ENCODE results near the gene CAPN15.

CAPN15 gene

DNA sequence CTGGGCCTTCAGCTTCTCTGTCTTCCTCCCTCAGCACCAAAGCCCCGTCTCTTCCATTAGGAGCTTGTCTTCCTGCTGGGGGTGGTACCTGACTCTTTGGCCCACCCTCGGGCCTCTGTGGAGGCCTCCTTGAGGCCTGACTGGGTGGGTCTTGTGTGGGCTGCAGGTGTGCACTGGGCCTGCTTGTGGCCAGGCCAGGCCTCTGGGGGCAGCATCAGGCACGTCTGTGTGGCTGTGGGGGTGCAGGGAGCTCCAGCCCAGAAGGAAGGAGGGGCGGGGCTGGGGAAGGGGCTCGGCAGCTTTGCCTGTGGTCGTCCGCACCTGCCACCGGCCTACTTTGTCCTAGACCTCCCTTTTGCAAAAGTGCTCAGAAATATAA lies 49.3 kb downstream of the CAPN15 start:
- H3K9me3 ChIP-seq (replicated peaks in 1 of 11) = no peaks in the 10 kb centered on the region
- no peak for TF ChIP-seq Cebpa-rat (IDR thresholded peaks at IDR 0.05)
- H3K4me1 ChIP-seq = peaks cover 19 to 67% (median 48%) of the 10 kb centered on the region in 10 experiments
- H3K4me3 ChIP-seq = peak overlapping the region in 2 of 10 experiments; percentile 2 to 3; a peak in 2 of 20 replicates
- peak overlapping the region in 10 of 11 experiments; percentile 37 to 75 (median 56); a peak in 14 of 22 replicates for H3K9ac ChIP-seq
- H3K4me2 ChIP-seq = peak overlapping the region; percentile 47 to 90 (median 66)
- peak overlapping the region in 3 of 11 experiments; percentile 46 to 53 (median 52); a peak in 5 of 22 replicates for H3K27ac ChIP-seq
- H3K36me3 ChIP-seq = peaks cover 12 to 60% (median 28%) of the 10 kb centered on the region in 11 experiments
- H4K20me1 ChIP-seq = peaks cover 0 to 71% (median 49%) of the 10 kb centered on the region in 11 experiments; a peak in 18 of 22 replicates
- no peaks in the 10 kb centered on the region for H3K27me3 ChIP-seq

DNA sequence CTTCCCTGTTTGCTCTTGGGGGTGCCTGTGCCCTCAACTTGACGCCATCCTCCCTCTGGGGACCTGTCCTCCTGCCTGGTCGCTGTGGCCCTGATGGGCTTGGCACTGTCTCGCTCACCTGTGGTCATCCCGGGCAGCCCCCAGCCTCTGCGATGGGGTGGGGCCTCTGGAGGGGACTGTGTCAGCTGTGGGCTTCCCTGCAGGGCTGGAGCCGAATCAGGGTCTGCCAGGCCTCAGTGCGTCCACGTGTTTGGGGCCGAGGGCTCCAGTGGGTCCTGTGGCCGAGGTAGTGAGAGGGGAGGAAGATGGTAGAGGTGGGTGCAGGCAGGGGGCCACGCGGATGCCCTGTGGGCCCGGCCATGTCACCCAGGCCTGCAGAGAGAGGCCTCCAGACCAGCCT lies 50.3 kb downstream of the CAPN15 start:
- Histone ChIP-seq H3K9me3 (replicated peaks in 1 of 11) (no peaks in the 10 kb centered on the region), H3K9ac (peak overlapping the region in 4 of 11 experiments; percentile 3 to 56 (median 47); a peak in 9 of 22 replicates), H3K4me3 (no peak overlapping the region), H3K36me3 (peaks cover 9 to 50% (median 25%) of the 10 kb centered on the region in 11 experiments; a peak in 21 of 22 replicates), H3K4me2 (peak overlapping the region in 8 of 11 experiments; percentile 26 to 89 (median 52); a peak in 11 of 22 replicates), H3K4me1 (peaks cover 19 to 62% (median 53%) of the 10 kb centered on the region in 10 experiments), H3K27me3 (no peaks in the 10 kb centered on the region), H4K20me1 (peaks cover 0 to 65% (median 40%) of the 10 kb centered on the region in 11 experiments; a peak in 17 of 22 replicates), H3K27ac (peak overlapping the region in 1 of 11 experiments; percentile 9; a peak in 1 of 22 replicates)
- no peak for TF ChIP-seq Cebpa-rat (IDR thresholded peaks at IDR 0.05)

DNA sequence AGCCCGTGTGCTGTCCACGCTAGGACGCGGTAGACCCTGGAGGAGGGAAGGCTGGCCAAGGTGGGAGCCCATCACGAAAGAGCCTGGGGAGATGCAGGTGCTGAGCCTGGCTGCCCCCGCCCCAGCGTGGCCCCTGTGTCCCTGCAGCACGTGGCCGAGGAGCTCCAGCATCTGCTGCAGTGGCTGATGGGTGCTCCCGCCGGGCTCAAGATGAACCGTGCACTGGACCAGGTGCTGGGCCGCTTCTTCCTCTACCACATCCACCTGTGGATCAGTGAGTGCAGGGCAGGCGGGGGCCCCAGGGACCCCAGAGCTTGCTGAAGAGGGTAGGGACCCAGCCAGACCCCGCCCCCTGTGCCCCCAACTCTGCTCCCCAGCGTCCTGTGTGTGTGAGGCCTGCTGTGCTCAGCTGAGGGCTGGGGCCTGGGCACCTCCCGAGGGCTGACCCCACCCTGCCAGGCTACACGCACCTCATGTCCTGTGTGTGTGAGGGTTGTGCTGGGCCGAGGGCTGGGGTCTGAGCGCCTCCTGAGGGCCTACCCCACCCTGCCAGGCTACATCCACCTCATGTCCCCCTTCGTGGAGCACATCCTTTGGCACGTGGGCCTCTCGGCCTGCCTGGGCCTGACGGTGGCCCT lies 50.8 kb downstream of the CAPN15 start:
- H3K27ac ChIP-seq = no peak overlapping the region
- peaks cover 9 to 44% (median 25%) of the 10 kb centered on the region in 11 experiments; a peak in 21 of 22 replicates for H3K36me3 ChIP-seq
- H3K4me3 ChIP-seq = no peak overlapping the region
- H4K20me1 ChIP-seq = peaks cover 0 to 65% (median 35%) of the 10 kb centered on the region in 11 experiments; a peak in 17 of 22 replicates
- H3K4me1 ChIP-seq = peaks cover 22 to 63% (median 57%) of the 10 kb centered on the region in 10 experiments
- H3K27me3 ChIP-seq = no peaks in the 10 kb centered on the region
- H3K9ac ChIP-seq = peak overlapping the region in 5 of 11 experiments; percentile 3 to 56 (median 45); a peak in 7 of 22 replicates
- peak overlapping the region in 9 of 11 experiments; percentile 26 to 89 (median 48); a peak in 13 of 22 replicates for H3K4me2 ChIP-seq
- no peak for TF ChIP-seq Cebpa-rat (IDR thresholded peaks at IDR 0.05)
- H3K9me3 ChIP-seq (replicated peaks in 1 of 11) = no peaks in the 10 kb centered on the region

DNA sequence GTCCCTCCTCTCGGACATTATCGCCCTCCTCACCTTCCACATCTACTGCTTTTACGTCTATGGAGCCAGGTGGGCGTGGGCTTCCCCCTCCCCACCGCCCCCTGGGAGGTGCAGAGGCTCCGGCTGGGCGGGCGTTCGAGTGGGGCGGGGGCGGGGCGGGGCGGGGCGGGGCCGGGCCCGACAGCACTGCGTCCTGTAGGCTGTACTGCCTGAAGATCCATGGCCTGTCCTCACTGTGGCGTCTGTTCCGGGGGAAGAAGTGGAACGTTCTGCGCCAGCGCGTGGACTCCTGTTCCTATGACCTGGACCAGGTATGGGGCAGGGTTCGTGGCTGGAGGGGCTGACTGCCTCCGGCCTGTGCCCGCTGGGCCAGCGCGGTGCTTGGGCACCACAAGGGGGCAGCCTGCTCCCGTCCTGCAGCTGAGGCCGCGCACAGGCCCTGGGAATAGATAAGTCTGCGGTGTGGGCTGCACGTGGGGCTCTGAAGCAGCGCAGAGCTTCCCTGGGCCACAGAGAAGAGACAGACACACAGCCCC lies 51.4 kb downstream of the CAPN15 start:
- Histone ChIP-seq H4K20me1 (peaks cover 0 to 65% (median 37%) of the 10 kb centered on the region in 11 experiments; a peak in 16 of 22 replicates), H3K4me1 (peaks cover 28 to 69% (median 62%) of the 10 kb centered on the region in 10 experiments), H3K9me3 (replicated peaks in 1 of 11) (no peaks in the 10 kb centered on the region), H3K4me3 (no peak overlapping the region; a peak in 1 of 20 replicates), H3K27me3 (no peaks in the 10 kb centered on the region), H3K4me2 (peak overlapping the region in 10 of 11 experiments; percentile 37 to 89 (median 58); a peak in 17 of 22 replicates), H3K36me3 (peaks cover 9 to 39% (median 22%) of the 10 kb centered on the region in 11 experiments; a peak in 21 of 22 replicates), H3K27ac (no peak overlapping the region), H3K9ac (peak overlapping the region in 4 of 11 experiments; percentile 39 to 56 (median 47); a peak in 3 of 22 replicates)
- TF ChIP-seq Cebpa-rat (IDR thresholded peaks at IDR 0.05) = no peak

DNA sequence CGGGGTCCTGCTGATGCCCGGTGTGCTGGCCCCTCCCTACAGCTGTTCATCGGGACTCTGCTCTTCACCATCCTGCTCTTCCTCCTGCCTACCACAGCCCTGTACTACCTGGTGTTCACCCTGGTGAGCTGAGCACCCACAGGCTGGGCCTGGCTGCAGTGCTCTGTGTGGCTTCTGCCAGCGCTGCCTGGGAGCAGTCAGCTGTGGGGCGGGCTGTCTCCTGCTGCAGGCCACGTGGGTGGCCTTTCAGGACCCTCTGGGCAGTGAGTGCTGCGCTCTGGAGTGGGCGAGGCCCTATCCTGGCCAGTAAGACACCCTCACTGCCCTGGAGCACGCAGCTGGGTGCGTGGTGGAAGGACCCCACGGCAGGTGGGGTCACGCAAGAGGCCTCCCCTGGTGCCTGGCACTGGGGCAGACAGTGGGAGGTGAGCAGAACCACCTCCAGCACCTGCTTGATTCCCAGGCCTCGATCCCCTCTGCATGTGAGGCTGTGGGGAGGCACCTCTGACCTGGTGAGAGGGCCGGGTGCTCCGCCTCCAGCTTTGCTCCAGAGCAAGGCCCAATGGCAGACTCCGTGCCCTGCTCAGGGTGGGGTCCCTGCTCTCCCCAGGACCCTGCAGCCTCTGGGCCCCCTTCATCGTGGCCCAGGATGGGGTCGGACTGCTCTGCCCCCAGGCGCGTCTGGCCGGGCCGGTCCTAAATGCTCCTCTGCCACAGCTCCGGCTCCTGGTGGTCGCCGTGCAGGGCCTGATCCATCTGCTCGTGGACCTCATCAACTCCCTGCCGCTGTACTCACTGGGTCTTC lies 52.8 kb downstream of the CAPN15 start:
- Histone ChIP-seq H3K36me3 (peaks cover 0 to 24% (median 8%) of the 10 kb centered on the region in 11 experiments; a peak in 16 of 22 replicates), H3K9ac (peak overlapping the region in 5 of 11 experiments; percentile 7 to 50 (median 24); a peak in 5 of 22 replicates), H4K20me1 (peaks cover 0 to 58% (median 26%) of the 10 kb centered on the region in 11 experiments; a peak in 16 of 22 replicates), H3K27ac (no peak overlapping the region), H3K9me3 (replicated peaks in 1 of 11) (no peaks in the 10 kb centered on the region), H3K27me3 (no peaks in the 10 kb centered on the region), H3K4me1 (peaks cover 28 to 66% (median 59%) of the 10 kb centered on the region in 10 experiments), H3K4me3 (no peak overlapping the region), H3K4me2 (peak overlapping the region in 3 of 11 experiments; percentile 18 to 27 (median 26); a peak in 3 of 22 replicates)
- TF ChIP-seq Cebpa-rat (IDR thresholded peaks at IDR 0.05) = no peak

DNA sequence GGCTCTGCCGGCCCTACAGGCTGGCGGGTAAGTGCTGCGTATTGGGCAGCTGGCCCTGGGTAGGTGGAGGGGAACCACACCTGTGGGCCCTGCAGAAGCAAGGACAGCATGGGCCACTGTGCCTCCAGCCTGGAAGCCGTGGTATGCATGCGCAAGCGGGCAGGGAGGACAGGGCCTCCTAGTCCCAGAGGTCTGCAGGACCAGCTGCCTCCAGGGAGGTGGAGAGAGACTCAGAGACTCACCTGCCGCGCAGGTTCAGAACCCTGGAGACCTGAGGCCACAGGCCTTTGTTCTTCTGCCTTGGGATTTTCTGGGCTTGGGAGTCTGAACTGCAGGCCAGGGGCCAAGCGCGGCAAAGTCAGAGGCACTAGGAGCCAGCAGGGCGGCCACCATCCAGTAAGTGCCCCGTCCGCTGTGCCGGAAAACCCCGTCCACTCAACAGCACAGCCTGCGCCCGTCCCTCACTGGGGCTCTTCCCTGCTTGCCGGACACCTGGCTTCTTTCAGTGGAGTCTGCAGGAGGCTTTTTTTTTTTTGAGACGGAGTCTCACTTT lies 53.5 kb downstream of the CAPN15 start:
- no peak overlapping the region; a peak in 1 of 22 replicates for H3K9ac ChIP-seq
- peaks cover 21 to 63% (median 52%) of the 10 kb centered on the region in 10 experiments for H3K4me1 ChIP-seq
- H3K4me2 ChIP-seq = no peak overlapping the region
- peaks cover 0 to 58% (median 19%) of the 10 kb centered on the region in 11 experiments; a peak in 15 of 22 replicates for H4K20me1 ChIP-seq
- TF ChIP-seq Cebpa-rat (IDR thresholded peaks at IDR 0.05) = no peak
- H3K27ac ChIP-seq = no peak overlapping the region
- H3K4me3 ChIP-seq = no peak overlapping the region
- H3K27me3 ChIP-seq = no peaks in the 10 kb centered on the region
- peaks cover 0 to 18% (median 1%) of the 10 kb centered on the region in 11 experiments; a peak in 9 of 22 replicates for H3K36me3 ChIP-seq
- H3K9me3 ChIP-seq (replicated peaks in 1 of 11) = no peaks in the 10 kb centered on the region

DNA sequence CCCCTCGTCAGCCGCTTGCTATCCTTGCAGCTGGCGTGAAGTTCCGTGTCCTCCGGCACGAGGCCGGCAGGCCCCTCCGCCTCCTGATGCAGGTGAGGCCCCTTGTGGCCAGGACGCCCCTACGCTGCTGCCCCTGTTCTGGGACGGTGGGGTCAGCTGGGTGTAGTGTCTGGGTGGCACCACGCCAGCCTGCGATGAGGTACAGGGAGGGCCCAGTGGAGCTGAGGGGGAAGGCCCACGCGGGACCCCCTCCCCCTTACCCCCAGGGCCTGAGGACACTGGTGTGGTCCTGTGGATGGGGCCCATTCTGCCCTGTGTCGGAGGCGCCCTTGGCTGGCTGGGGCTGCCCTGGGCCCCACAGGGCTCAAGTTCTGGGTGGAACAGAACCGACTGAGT lies 54.7 kb downstream of the CAPN15 start:
- TF ChIP-seq Cebpa-rat (IDR thresholded peaks at IDR 0.05) = no peak
- Histone ChIP-seq H3K9me3 (replicated peaks in 1 of 11) (no peaks in the 10 kb centered on the region), H3K36me3 (peaks cover 0 to 14% (median 0%) of the 10 kb centered on the region in 11 experiments; a peak in 2 of 22 replicates), H3K4me3 (no peak overlapping the region), H3K4me1 (peaks cover 23 to 63% (median 54%) of the 10 kb centered on the region in 10 experiments), H3K4me2 (peak overlapping the region in 1 of 11 experiments; percentile 88; a peak in 1 of 22 replicates), H3K27me3 (no peaks in the 10 kb centered on the region), H4K20me1 (peaks cover 0 to 59% (median 23%) of the 10 kb centered on the region in 11 experiments; a peak in 13 of 22 replicates), H3K27ac (no peak overlapping the region), H3K9ac (no peak overlapping the region; a peak in 2 of 22 replicates)
